GM10266 (cell line): ENCODE results near the gene MMP28.

Experiments used
- DNase-seq: peaks from one replicate; pipeline ENCODE4 v3.0.0; 2012; ENCODE audit errors: extremely low spot score
- TF ChIP-seq, protein P1 (sequence below): IDR thresholded peaks from 2 replicates; pipeline ENCODE4 v1.5.1; 2012; ENCODE audit warnings: mild to moderate bottlenecking, low read depth; ENCODE audit not compliant: control insufficient read depth, insufficient read depth; ENCODE audit errors: missing control alignments

MMP28 gene

GRCh38 chr17:35733366-35733765 lies 62.1 kb downstream of the MMP28 start:
- TF ChIP-seq, protein P1, sequence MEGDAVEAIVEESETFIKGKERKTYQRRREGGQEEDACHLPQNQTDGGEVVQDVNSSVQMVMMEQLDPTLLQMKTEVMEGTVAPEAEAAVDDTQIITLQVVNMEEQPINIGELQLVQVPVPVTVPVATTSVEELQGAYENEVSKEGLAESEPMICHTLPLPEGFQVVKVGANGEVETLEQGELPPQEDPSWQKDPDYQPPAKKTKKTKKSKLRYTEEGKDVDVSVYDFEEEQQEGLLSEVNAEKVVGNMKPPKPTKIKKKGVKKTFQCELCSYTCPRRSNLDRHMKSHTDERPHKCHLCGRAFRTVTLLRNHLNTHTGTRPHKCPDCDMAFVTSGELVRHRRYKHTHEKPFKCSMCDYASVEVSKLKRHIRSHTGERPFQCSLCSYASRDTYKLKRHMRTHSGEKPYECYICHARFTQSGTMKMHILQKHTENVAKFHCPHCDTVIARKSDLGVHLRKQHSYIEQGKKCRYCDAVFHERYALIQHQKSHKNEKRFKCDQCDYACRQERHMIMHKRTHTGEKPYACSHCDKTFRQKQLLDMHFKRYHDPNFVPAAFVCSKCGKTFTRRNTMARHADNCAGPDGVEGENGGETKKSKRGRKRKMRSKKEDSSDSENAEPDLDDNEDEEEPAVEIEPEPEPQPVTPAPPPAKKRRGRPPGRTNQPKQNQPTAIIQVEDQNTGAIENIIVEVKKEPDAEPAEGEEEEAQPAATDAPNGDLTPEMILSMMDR = no peak
- DNase-seq = peak; percentile 26

- TF ChIP-seq, protein P1 = no peak
- DNase-seq = peak; percentile 36
Observed at GRCh38 chr17:35732806-35733136, 62.7 kb downstream of the MMP28 start.

DNA sequence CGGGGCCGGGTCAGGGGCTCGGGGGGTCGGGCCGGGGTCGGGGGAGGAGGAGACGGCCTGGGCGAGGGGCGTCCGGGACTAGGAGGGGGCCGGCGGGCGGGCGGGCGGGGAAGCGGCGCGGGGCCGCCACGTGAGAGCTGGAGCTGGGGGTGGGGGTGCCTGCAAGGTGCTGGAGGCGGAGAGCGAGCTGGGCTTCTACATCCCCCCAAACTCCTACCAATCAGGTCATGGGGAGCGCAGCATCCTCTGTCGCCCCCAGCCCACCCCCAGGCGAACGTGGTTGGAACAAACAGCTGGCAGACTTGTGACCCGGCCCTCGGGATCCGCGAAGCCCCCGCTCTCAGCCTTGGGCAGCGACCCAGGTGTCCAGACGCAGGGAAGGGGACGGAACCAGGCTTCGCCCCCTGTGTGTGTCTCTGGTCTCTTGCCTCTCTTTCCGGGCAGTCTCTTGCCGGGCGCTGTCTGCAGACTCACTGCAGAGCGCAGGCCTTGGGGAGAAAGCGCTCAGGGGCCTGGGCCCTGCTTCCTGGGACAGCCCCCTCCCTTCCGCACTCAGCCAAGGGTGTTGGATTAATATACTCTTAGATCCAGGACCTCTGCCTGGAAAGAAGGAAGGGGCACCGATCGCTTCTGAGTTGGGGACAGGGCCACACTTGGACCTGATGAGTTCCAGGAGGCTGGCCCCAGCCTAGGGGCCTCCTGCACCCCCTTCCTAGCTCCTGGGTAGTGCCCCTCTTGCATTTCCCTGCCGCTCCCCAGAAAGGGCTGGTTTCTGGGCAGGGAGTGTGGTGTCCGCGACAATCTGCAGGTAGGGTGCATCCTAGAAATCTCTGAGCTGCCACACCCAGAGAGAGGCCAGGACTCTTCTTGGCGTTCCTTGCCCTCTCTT lies 63.3 kb downstream of the MMP28 start:
- TF ChIP-seq, protein P1 = no peak
- DNase-seq = peak; percentile 40

- TF ChIP-seq, protein P1 = no peak
- DNase-seq = peak; percentile 80
Observed at GRCh38 chr17:35731239-35731916, 64.1 kb downstream of the MMP28 start, which contains the start of gene RASL10B. TSS of gene RASL10B (plus strand) at chr17:35731639. CDS start at chr17:35735185, 3,546 bp downstream.

DNA sequence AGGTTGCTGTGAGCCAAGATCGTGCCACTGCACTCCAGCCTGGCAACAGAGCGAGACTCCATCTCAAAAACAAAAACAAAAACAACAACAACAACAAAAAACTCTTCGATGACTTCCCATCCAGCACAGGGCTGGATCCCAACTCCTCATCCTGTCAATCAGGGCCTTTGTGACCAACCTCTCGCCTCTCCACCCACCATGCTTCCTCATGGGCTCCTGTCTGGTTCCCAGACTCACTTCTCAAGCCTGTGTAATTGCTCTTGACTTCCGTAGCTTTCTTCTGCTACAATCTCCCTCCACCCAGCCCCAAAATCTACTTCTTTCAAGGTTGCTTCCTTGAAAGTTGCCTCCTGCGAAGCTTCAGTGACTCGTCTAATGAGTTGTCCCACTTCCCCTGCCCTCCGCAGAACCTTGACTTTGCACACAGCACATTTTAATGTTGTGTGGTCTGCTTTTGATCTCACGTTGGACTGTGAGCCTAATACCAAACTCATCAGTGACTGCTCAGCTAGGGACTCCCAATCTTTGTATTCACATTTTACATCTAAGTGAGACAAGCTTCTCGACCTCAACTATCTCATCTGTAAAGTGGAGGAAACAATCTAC lies 64.9 kb downstream of the MMP28 start:
- no peak for DNase-seq
- TF ChIP-seq, protein P1 = no peak

DNA sequence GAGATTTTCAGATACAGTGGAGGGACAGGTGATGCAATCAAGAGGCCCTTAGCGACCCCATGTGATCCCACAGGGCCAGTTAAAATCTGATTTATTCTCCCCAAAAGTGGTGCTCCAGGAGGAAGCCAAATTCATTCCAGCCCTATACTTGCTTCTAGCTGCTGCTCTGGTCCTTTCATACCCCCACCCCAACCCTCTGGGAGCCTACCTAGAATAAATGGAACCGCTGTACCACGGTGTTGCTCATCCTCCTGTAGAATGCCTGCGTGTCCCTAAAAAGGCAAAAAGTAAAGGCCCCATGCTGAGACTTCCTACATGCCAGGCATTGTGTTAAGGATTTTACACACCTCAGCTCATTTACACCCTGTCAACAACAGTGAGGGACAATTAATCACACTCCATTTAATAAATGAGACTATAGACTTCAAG lies 66.0 kb downstream of the MMP28 start:
- no peak for DNase-seq
- TF ChIP-seq, protein P1 = no peak
